ENCODE data around the gene CBX5. TPM values are rescaled to one million over a fixed set of nuclear protein-coding genes. Genes with fewer than 3 reads are reported as not detected.

Gene CBX5
- total and polyA plus RNA-seq, 2 of the 8 experiments (the other 6 are each of a cell fraction or from before 2014, with no cell fraction given): 62.4 to 231 TPM

- TF ChIP-seq TEAD4 (IDR thresholded peaks at IDR 0.05; ENCODE audit: low read depth, low read length) (no peak), KDM4A (IDR thresholded peaks at IDR 0.05; ENCODE audit: low read depth, low read length, severe bottlenecking) (no peak), MAFK (IDR thresholded peaks at IDR 0.05; ENCODE audit: low read depth, low read length) (no peak), KDM5A (IDR thresholded peaks at IDR 0.05; ENCODE audit: low read length) (no peak), CHD7 (IDR thresholded peaks at IDR 0.05; ENCODE audit: insufficient replicate concordance, low read length) (no peak), SRF (IDR thresholded peaks at IDR 0.05; ENCODE audit: low read depth, low read length) (no peak), EP300 (IDR thresholded peaks at IDR 0.05; ENCODE audit: borderline replicate concordance in 1 of 2, low read depth in 2 of 2, low read length in 2 of 2) (no peak), RAD21 (IDR thresholded peaks at IDR 0.05 in 1 of 2, conservative IDR thresholded peaks at IDR 0.05 in 1 of 2; ENCODE audit: low read depth in 2 of 2, low read length in 2 of 2) (no peak)
Observed at GRCh38 chr12:54225666-54226065, 54.3 kb downstream of the CBX5 start (continued).
